Amniotic stem cell (primary cell): ENCODE results near the gene RAB3IP.
"Not testable (repeated sequence)": the region's sequence is repeated elsewhere in the genome, so short reads cannot be mapped to it uniquely, and the experiment has no call there.

Source experiments
- DNase-seq: peaks from one replicate; lab custom pipeline; 2025; lab: John Stamatoyannopoulos, UW

RAB3IP gene

GRCh38 chr12:69836015-69836414, 97.4 kb downstream of the RAB3IP start:
- DNase-seq = no peak

- no peak for DNase-seq
Observed at GRCh38 chr12:69837191-69837590, 98.5 kb downstream of the RAB3IP start.

- no peak for DNase-seq
Observed at GRCh38 chr12:69837657-69838415, 99.2 kb downstream of the RAB3IP start.

- no peak for DNase-seq
Observed at GRCh38 chr12:69840727-69841126, 102.1 kb downstream of the RAB3IP start.

- DNase-seq = no peak
Observed at GRCh38 chr12:69843608-69844007, 104.9 kb downstream of the RAB3IP start.

- DNase-seq = no peak
Observed at GRCh38 chr12:69844416-69844815, 105.8 kb downstream of the RAB3IP start.

- DNase-seq = no peak
Observed at GRCh38 chr12:69844836-69845235, 106.2 kb downstream of the RAB3IP start.

- DNase-seq = no peak
Observed at GRCh38 chr12:69846976-69847375, 108.3 kb downstream of the RAB3IP start.

GRCh38 chr12:69851976-69852375, 113.3 kb downstream of the RAB3IP start:
- DNase-seq = no peak

- not testable (repeated sequence) for DNase-seq
Observed at GRCh38 chr12:69853176-69853961, 114.7 kb downstream of the RAB3IP start.

- no peak for DNase-seq
Observed at GRCh38 chr12:69866698-69867097, 128.0 kb downstream of the RAB3IP start.

- DNase-seq = no peak
Observed at GRCh38 chr12:69868695-69869094, 130.0 kb downstream of the RAB3IP start.

- no peak for DNase-seq
Observed at GRCh38 chr12:69872804-69873203, 134.1 kb downstream of the RAB3IP start.
